IPS-NIHi7 (cell line): ENCODE results near the gene CYP4F11.
"Not testable (repeated sequence)": the region's sequence is repeated elsewhere in the genome, so short reads cannot be mapped to it uniquely, and the experiment has no call there.

Experiments used
- DNase-seq: peaks from one replicate; pipeline ENCODE4 v3.0.0; 2012; ENCODE audit warnings: mixed read lengths; ENCODE audit errors: extremely low spot score

Gene CYP4F11, protein sequence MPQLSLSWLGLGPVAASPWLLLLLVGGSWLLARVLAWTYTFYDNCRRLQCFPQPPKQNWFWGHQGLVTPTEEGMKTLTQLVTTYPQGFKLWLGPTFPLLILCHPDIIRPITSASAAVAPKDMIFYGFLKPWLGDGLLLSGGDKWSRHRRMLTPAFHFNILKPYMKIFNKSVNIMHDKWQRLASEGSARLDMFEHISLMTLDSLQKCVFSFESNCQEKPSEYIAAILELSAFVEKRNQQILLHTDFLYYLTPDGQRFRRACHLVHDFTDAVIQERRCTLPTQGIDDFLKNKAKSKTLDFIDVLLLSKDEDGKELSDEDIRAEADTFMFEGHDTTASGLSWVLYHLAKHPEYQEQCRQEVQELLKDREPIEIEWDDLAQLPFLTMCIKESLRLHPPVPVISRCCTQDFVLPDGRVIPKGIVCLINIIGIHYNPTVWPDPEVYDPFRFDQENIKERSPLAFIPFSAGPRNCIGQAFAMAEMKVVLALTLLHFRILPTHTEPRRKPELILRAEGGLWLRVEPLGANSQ

DNA sequence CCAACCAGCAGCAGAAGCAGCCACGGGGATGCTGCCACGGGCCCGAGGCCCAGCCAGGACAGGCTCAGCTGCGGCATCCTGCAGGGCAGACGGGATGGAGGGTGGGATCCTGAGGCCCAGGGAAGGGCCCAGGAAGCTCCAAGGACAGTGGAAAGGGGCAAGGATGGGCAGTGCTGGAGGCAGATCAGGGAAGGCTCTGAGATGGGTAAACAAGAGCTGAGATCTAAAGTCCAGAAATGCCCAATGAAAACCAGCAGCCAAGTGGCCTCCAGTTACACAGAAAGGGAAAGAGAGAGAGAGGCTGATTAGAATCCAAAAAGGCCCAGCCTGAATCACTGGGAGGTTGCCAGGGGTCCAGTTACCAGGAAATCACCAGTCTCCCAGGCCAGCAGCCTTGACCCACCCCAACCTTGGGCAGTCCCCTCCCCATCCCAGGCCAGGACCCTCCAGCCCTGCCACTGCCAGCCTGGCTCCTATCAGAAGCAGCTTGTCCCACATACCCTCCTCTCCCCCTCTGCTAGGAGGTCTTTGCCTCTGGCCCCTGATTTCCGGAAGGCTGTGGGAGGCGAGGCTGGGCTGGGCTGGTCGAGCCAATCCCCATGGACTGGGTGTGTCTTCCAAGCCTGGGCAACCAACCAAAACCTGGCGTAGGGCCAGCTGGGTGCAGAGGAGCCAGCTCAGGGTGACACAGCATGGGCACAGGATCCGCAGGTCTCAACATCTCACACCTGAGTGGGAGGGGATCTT lies at the start of gene CYP4F11:
Gene CYP4F11 (minus strand): TSS at position 198 of the 747 bp plus-strand sequence. CDS start 121 bp downstream, at position 77.
- no peak for DNase-seq

DNA sequence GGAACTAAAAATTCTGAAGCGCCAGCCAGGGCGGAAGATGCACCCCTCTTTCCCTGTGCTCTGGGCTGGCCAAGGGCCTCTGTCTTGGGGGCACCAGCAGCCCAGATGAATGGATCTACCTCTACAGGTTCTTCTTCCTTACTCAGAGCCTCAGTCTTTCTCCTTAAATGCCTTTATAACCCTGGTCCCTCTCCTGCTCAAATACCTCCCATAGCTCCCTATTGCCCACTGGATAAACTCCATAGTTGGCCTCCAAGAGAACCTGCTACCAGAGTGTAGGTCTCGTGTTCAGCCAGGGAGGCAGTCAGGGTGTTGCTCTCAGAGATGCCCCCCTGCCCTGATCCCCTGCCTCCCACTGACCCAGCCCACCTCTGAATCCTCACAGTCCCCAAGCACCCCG lies 45.0 kb upstream of the CYP4F11 start:
- no peak for DNase-seq

DNA sequence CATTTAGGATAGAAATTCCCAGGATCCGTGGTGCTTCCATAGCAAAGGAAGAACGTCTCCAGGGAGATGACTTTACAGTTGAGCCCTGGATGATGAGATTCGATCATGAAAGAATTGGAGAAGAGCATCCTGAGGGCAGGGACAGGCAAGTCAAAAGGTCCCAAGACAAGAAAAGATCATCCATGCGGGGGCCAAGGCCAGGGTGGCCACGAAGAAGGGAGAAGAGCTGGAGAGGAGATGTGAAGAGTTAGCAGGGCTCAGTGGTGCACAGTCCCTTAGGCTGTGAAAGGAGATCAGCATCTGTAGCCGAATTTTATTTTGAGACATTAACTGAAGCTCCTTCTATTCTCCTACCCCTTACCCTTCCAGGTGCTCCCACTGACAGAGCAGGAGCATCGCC lies 43.4 kb upstream of the CYP4F11 start:
- no peak for DNase-seq

DNA sequence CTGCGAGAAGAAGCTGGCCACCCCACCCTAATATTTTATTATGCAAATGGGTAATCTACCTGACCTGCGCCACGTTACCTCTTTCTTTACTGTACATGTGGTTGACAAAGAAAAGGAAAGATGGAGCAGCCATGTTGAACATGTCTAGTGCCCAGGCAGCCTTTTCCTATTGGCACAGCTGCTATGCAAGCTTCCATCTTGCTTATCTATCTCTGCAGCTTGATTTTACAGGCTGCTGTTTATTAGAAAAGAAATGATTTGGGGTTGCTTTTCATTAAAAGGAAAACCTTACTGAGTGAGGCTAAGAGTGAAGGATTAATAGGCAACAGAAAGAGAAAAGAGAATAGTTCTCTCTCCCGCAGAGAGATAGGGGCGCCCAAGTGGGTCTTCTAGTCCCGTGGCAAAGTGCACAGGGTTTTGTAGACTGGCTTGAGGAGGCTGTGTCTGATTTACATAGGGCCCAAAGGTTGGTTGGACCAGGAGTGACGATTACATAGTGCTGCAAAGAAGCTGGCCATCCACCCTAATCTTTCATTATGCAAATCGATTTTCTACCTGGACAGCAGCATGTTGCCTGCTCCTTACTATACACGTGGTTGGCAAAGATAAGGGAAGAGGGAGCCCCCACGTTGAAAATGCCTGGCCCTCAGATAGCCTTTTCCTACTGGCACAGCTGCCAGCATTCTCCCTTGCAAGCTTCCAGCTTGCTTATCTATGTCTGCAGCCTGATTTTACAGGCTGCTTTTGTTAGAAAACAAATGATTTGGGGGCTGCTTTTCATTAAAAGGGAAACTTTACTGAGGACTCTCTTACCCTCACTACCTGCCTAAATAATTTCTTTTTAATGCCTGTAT lies 42.7 kb upstream of the CYP4F11 start:
- DNase-seq = no peak

DNA sequence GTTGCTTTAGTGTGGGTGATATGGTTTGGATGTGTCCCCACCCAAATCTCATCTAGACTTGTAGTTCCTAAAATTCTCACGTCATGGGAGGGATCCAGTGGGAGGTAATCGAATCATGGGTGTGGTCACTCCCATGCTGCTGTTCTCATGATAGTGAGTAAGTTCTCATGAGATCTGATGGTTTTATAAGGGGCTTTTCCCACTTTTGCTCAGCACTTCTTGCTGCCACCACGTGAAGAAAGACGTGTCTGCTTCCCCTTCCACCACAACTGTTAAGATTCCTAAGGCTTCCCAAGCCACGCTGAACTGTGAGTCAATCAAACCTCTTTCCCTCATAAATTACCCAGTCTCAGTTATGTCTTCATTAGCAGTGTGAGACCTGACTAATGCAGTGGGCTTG lies 40.5 kb upstream of the CYP4F11 start:
- DNase-seq = no peak

DNA sequence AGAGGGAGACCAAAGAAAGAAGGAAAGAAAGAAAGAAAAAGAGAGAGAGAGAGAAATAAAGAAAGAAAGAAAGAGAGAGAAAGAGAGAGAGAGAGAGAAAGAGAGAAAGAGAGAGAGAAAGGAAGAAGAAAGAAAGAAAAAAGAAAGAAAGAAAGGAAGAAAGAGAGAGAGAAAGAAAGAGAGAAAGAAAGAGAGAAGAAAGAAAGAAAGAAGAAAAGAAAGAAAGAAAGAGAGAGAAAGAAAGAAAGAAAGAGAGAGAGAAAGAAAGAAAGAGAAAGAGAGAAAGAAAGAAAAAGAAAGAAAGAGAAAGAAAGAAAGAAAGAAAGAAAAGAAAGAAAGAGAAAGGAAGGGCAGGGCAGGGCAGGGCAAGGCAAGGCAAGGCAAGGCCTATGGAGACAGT lies 37.7 kb upstream of the CYP4F11 start:
- not testable (repeated sequence) for DNase-seq

DNA sequence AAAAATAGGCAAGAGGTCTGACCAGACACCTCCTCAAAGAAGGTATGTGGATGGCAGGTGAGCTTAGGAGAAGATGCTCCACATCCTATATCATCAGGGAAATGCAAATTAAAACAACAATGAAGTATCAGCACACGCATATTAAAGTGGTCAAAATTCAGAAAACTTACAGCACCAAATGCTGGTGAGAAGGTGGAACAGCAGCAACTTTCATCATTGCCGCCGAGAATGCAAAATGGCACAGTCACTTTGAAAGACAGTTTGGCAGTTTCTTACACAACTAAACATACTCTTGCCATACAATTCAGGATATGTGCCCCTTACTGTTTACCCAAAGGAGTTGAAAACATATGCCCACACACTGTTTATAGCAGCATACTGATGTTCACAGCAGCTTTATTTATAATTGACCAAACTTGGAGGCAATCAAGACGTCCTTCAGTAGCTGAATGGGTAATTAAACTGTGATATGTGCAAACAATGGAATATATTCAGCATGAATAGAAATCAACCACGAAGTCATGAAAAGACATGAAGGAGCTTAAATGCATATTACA lies 37.0 kb upstream of the CYP4F11 start:
- no peak for DNase-seq

DNA sequence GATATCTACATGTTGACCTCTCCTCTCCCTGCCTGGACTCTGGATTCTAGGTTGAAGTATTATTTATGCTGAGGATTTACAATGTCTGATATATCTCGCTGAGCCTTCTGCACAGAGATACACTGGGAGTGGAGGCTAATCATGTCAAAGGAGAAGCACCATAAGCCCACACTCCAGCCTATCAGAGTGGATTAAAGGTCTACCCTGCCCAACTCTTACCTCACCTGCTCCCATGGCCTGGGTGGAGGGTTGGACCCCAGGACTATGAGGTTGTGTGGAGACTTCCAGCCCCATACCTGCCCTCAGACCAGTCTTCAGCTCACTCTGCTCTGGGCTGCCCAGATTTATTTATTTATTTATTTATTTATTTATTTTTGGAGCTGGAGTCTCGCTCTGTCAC lies 29.9 kb upstream of the CYP4F11 start:
- DNase-seq = no peak

DNA sequence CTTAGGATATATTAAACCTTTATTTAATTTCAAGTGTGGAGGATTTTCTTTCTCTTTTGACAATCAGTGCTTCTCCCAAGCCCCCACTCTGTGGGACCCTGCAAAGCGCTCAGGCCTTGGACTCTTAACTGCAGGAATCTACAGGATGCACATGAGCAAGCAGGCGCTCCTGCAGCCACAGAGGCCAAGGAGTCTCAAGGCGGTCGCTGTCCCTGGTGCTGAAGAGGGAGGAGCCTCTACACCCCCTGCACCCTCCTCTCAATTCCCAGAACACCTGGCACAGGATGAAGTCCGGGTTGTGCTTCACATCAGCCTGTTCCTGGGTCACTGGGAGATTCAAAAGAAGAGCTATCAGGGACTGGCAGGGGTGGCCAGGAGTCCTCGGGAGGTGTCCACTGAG lies 28.0 kb upstream of the CYP4F11 start:
- DNase-seq = no peak

DNA sequence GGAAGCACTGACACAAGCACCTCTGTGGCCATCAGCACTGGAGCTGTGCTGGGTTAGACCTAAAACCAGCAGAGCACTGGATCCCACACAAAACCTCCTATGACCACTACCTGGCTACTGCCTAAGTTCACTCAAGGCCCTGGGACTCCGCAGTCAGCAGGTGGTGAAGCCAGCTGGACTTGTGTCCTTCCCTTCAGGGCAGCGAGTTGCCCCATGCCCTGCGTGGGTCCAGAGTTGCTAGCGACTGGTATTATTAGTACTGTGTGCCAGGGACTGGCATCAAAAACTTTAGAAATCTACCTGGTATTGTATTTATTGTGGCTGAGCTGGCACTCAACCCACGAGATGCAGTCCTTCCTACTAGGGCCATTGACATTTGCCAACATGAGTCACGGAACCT lies 20.5 kb upstream of the CYP4F11 start:
- no peak for DNase-seq

DNA sequence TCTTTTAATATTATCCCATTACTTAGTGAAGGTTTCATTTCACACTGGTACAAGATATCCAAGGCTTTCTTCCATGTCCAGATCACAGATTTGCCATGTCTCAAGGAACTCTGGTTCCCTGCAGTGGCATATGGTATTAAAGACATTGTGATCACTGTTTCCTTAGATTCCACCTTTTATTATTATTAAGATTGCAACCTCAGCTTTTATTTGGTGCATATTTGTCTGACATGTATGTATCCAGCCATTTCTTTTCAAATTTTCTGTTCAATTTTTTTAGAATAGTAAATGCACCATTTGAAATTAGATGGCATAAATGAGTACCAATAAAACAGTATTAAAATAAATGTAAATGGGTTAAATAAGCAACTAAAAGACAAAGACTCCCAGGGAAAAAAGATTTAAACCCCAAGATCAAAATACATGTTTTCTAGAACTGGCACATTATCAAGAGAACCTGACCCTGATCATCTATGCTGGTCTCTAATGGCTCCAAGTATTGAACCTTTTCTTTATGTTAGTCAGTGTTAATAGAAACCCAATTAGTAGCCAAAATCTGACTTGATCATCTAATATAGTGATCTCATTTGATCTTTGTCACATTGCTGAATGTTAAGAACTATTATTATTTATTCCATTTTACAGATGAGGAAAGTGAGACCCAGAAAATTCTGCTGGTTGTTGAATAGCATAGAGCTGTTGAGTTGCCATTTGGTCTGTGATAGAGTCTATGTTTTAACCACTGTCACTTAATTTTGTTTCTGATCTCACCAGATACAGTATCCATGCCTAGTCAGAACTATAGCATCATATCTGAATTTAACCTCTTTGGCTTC lies 14.1 kb upstream of the CYP4F11 start, which contains the start of gene OR10H4:
Gene OR10H4 (plus strand): TSS at position 786 of the 836 bp plus-strand sequence. CDS start 0 bp downstream, at position 786.
- DNase-seq = no peak

DNA sequence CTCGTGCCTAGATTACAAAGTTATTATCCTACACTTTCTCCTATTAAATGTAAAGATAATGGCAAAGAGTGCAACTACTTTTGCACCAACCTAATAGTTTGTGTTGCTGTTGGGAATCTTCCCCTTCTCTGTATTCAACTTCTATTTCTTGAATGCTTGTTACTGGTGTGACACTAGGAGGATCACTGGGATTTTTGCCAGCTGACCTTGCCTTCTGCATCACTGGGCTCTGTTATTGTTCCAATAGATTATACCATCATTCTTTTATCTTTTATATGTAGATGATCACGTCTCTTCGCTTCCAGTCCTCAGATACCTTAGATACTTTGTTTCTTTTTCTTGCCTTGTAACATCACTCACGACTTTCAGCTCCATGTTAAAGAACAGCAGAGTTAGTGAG lies 11.0 kb upstream of the CYP4F11 start:
- DNase-seq = no peak

DNA sequence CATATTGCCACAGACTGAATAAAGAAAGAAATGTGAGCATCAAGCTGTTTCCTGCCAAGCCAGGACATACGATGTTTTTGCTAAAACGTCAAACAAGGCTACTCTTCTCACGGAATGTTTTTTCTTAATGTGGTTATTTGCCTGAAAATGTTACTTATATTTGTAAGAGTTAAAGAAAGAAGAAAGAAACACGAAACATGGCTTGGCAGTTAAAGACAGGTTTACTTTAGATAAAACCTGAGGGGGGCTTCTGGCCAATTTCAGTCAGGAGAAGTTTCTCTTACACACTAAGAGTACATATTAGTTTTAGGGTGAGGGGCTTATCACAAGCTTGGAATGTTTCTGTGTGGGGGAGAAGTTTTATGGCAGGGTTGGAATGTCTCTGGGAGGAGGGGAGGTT lies 10.1 kb upstream of the CYP4F11 start:
- DNase-seq = no peak

DNA sequence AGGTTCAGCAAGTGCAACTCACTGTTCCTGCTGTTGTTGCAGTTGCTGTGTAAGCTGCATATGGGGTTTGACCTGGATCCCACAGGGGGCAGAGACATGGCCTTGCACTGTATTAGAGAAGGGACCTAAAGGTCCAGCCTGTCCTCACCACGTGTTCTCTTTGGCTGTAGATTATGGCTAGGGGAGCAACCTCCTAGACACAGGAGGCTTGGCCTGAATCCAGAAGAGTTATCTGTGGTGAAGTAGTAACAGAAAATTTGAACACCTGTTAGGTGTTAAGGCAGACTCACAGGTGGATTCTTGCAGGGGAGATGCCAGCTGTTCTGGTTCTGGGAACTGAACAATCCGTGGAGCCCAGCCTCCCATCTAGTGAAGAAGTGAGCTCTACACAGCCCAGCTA lies 3.4 kb upstream of the CYP4F11 start:
- DNase-seq = no peak

DNA sequence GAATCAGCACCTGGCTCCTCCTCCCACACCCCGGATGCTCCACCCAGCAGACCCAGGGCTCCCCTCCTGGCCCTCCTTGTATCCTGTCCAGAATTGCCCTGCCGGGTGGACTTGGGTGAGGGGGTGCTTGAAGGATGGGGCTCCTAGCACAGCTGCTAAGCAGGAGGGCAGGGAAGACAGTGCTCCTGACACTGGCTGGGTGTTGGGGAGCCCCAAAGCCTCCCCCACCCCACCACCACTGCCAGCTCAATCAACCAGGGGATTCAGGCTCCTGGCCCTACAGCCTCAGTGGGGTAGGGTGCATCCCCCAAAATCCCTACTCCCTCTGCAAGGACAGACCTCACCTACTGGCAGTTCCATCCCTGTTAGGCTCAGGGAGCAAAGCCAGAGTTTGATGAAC lies 2.6 kb upstream of the CYP4F11 start:
- DNase-seq = no peak

DNA sequence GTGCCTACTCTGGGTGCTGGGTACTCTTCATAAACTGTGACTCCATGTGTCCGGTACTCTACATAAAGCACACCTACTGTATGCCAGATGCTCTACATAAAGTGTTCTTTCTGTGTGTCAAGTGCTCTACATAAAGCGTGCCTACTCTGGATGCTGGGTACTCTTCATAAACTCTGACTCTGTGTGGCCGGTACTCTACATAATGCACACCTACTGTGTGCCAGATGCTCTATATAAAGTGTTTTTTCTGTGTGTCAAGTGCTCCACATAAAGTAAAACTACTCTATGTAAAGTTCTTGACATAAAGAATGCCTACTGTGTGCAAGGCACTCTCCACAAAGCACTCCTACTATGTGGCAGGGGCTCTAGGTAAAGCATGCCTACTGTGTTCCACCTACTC lies 1.8 kb upstream of the CYP4F11 start:
- no peak for DNase-seq

DNA sequence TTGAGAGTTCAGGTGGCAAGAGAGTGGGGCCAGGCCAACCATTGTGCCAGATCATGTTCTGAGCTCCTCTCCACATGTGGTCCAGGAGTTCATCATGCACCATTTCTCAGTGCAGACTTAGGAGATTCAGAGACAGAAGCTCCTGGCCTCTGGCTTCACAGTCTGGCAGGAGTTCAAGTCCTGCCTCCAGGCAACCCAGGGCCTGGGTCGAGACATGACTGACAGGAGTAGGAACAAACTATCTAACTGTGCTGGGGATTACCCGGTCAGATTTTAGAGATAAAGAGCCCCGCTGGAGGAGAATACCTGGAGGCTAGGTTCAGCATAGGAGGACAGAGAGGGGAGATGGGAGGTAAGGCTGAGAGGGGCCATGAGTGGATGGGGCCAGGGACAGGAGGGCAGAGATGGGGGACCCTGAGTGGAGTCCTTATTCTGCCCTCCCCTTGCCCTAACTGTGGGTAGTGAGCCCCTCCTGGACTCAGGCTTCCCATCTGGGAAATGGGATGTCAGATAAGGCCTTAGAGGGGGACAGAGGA lies 906 bp upstream of the CYP4F11 start:
- no peak for DNase-seq

DNA sequence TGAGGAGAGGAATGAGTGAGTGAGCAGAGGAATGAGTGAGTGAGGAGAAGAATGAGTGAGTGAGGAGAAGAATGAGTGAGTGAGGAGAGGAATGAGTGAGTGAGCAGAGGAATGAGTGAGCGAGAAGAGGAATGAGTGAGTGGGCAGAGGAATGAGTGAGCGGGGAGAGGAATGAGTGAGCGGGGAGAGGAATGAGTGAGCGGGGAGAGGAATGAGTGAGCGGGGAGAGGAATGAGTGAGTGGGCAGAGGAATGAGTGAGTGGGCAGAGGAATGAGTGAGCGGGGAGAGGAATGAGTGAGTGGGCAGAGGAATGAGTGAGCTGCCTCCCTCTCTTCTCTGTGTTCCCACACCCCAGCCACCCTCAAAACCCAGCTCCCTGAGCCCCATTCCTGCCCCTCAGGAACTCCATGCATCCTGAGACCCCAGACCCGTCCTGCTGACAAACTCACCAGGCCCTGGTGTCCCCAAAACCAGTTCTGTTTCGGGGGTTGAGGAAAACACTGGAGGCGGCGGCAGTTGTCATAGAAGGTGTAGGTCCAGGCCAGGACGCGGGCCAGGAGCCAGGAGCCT lies 483 bp downstream of the CYP4F11 start:
- not testable (repeated sequence) for DNase-seq

DNA sequence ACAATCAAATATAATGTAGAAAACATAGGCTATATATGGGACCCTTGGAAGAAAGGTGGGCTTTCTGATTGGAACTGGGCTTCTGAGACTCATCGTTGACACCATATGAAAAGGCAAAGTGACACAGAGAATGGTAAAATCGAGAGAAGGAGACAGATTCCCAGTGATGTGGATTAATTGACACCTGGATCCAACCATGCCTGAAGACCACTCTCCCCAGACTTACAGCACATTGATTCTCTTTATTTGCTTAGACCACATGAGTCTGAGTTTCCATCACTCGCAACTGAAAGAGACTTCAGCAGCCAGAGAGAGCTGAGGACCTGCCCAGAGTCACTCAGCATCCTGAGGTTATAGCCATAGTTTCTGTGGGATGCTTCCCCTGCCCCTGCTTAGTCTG lies 6.0 kb downstream of the CYP4F11 start:
- DNase-seq = no peak

DNA sequence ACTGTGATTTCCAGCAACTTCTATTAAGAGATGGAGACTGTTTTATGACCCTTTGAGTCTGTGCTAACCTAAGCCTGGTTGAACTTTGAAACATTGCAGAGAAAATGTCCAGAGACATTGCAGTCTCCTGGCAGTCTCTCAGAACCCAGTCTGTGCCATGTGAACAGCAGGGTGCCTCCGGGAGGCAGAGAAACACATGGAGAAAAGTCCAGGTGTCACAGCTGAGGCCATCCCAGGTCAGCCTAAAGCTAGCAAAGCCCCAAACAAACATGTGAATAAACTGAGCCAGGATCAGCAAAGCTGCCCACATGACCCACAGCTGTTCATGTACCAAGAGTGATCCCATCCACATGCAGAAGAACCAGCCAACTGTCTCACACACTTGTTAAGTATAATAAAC lies 7.8 kb downstream of the CYP4F11 start:
- DNase-seq = no peak
